Suprapubic skin (tissue), 4 donors: ENCODE results near the gene RAPGEF4. TPM values are rescaled to one million over a fixed set of nuclear protein-coding genes. Genes with fewer than 3 reads are reported as not detected.

ENCODE experiments used
- DNase-seq, 2 donors: peaks; one replicate each; pipeline ENCODE4 v3.0.0-alpha.2; 2019; ENCODE audit warnings: low spot score in 2 of 2
- H3K27ac ChIP-seq: fragments of 200-600 bp; sonication (generic); one replicate; pipeline ENCODE4 v1.5.1; 2019
- H3K27me3 ChIP-seq: fragments of 200-600 bp; sonication (generic); one replicate; pipeline ENCODE4 v1.5.1; 2019
- H3K36me3 ChIP-seq: fragments of 200-600 bp; sonication (generic); one replicate; pipeline ENCODE4 v1.5.1; 2019
- H3K4me1 ChIP-seq: fragments of 200-600 bp; sonication (generic); one replicate; pipeline ENCODE4 v1.5.1; 2019
- H3K4me3 ChIP-seq: fragments of 200-600 bp; sonication (generic); one replicate; pipeline ENCODE4 v1.5.1; 2019; ENCODE audit warnings: mild to moderate bottlenecking
- H3K9me3 ChIP-seq: fragments of 200-600 bp; sonication (generic); one replicate; pipeline ENCODE4 v1.5.1; 2019
- EP300 ChIP-seq: sonication (generic); formaldehyde crosslinking; IDR thresholded peaks from one replicate; pipeline ENCODE4 v1.6.1; 2017; ENCODE audit warnings: antibody characterized with exemption
- POLR2A ChIP-seq, 2 donors: fragments of 450-650 bp; IDR thresholded peaks; one replicate each; pipeline ENCODE4 v1.6.1; 2017; ENCODE audit warnings: antibody characterized with exemption in 2 of 2, mild to moderate bottlenecking in 2 of 2, moderate library complexity in 2 of 2
- POLR2AphosphoS5 ChIP-seq, 3 donors: sonication (generic); formaldehyde crosslinking; IDR thresholded peaks; one replicate each; pipeline ENCODE4 v1.6.1; 2017; ENCODE audit warnings: antibody characterized with exemption in 3 of 3
- WGBS: methylation state at CpG from one replicate; pipeline ENCODE4 v1.1.5; 2018; 5-methylcytosine and 5-hydroxymethylcytosine counted together
- total RNA-seq, 4 donors: library from RNA; depleted of rRNA; stranded (reverse); fragments of >200 nt; gene quantifications; one replicate each; pipeline ENCODE4 v1.1.0, GENCODE V29; 2016
- TF ChIP-seq, protein P1 (sequence below), 2 donors: fragments of 200-600 bp in 1 of 2; fragments of 450-650 bp in 1 of 2; sonication (generic) in 1 of 2; IDR thresholded peaks; one replicate each; pipeline ENCODE4 v1.5.1; 2016 to 2019; ENCODE audit warnings: antibody characterized with exemption in 2 of 2, mild to moderate bottlenecking in 1 of 2, moderate library complexity in 1 of 2

The RAPGEF4 gene
- total RNA-seq, 4 donors from 2014 or later, result 19.9 to 49.5 (median 27.5) TPM

- Histone ChIP-seq H3K9me3 (no peaks in the 10 kb centered on the region), H3K4me3 (no peak overlapping the region), H3K4me1 (peaks cover under 1% of the 10 kb centered on the region), H3K36me3 (no peaks in the 10 kb centered on the region), H3K27ac (no peak overlapping the region), H3K27me3 (no peaks in the 10 kb centered on the region)
- 91% methylated on average over 7 of the region's 7 CpGs for WGBS
- TF ChIP-seq, protein P1, sequence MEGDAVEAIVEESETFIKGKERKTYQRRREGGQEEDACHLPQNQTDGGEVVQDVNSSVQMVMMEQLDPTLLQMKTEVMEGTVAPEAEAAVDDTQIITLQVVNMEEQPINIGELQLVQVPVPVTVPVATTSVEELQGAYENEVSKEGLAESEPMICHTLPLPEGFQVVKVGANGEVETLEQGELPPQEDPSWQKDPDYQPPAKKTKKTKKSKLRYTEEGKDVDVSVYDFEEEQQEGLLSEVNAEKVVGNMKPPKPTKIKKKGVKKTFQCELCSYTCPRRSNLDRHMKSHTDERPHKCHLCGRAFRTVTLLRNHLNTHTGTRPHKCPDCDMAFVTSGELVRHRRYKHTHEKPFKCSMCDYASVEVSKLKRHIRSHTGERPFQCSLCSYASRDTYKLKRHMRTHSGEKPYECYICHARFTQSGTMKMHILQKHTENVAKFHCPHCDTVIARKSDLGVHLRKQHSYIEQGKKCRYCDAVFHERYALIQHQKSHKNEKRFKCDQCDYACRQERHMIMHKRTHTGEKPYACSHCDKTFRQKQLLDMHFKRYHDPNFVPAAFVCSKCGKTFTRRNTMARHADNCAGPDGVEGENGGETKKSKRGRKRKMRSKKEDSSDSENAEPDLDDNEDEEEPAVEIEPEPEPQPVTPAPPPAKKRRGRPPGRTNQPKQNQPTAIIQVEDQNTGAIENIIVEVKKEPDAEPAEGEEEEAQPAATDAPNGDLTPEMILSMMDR (IDR thresholded peaks at IDR 0.05), result no peak
- TF ChIP-seq POLR2A (IDR thresholded peaks at IDR 0.05) (no peak), EP300 (no peak), POLR2AphosphoS5 (IDR thresholded peaks at IDR 0.05) (no peak)
- DNase-seq, result no peak
Measured at GRCh38 chr2:172812158-172812744, 76.6 kb downstream of the RAPGEF4 start.

DNA sequence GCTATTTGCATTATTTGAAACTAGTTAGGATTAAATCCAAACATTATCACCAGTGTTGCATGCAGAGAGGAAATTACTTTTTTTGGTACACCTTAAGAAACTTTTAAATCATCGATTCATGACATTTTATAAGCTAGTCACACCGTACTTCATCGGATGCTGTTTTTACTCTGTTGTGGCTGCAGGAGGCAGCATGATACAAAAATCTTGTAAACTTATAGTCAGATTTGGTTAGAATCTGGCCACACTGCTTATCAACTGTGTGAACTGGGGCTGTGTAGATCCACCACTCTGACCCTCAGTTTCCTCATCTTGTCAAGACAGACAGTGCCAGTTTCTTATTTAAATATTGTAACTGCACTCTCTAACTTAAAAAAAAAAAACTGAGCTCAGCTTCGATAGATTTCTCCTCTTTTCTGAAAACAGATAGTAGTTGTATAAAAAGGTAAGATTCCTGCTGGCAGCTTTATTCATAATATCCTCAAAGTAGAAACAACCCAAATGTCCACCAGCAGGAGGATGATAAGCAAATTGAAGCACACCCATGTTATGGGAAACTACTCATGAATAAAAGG lies 77.8 kb downstream of the RAPGEF4 start:
- no peak for DNase-seq
- Histone ChIP-seq H3K36me3 (no peaks in the 10 kb centered on the region), H3K27ac (no peak overlapping the region), H3K4me3 (no peak overlapping the region), H3K9me3 (no peaks in the 10 kb centered on the region), H3K4me1 (no peaks in the 10 kb centered on the region), H3K27me3 (no peaks in the 10 kb centered on the region)
- TF ChIP-seq, protein P1 (IDR thresholded peaks at IDR 0.05), result peak; percentile 27 to 36
- no peak for TF ChIP-seq POLR2AphosphoS5 (IDR thresholded peaks at IDR 0.05)
- WGBS, result 38% methylated on average over 4 of the region's 4 CpGs

GRCh38 chr2:172817411-172817810 lies 81.8 kb downstream of the RAPGEF4 start:
- Histone ChIP-seq H3K4me1 (no peaks in the 10 kb centered on the region), H3K36me3 (no peaks in the 10 kb centered on the region), H3K9me3 (no peaks in the 10 kb centered on the region), H3K27me3 (no peaks in the 10 kb centered on the region), H3K4me3 (no peak overlapping the region), H3K27ac (no peak overlapping the region)
- WGBS, result 20% methylated on average over 1 of the region's 1 CpG
- no peak for DNase-seq
- no peak for TF ChIP-seq EP300
- TF ChIP-seq POLR2A (IDR thresholded peaks at IDR 0.05), result no peak
- TF ChIP-seq, protein P1 (IDR thresholded peaks at IDR 0.05), result no peak
- no peak for TF ChIP-seq POLR2AphosphoS5 (IDR thresholded peaks at IDR 0.05)

DNA sequence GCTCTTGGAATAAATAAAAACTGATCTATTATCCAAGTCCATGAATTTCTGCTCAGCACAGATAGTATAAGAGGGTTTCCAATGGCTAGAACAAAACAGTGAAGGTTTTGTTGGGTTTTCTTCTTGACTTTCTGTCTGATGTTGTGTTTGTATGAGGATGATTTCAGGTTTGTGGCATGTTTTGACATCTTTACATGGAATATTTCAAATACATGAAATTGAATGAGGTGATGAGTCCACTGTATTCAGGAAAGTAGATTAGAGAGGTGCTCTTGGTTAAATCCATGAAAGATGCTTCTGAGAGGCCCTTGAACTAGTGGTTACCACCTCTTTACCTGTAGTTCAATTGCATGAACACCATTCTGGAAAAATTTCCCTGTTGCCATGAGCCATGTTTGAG lies 84.3 kb downstream of the RAPGEF4 start:
- DNase-seq, result no peak
- no peaks in the 10 kb centered on the region for H3K36me3 ChIP-seq
- H3K9me3 ChIP-seq, result no peaks in the 10 kb centered on the region
- no peak overlapping the region for H3K4me3 ChIP-seq
- H3K27ac ChIP-seq, result no peak overlapping the region
- H3K4me1 ChIP-seq, result no peaks in the 10 kb centered on the region
- TF ChIP-seq POLR2A (IDR thresholded peaks at IDR 0.05) (no peak), POLR2AphosphoS5 (IDR thresholded peaks at IDR 0.05) (no peak), EP300 (no peak)
- TF ChIP-seq, protein P1 (IDR thresholded peaks at IDR 0.05), result no peak
- no peaks in the 10 kb centered on the region for H3K27me3 ChIP-seq

- Histone ChIP-seq H3K27me3 (no peaks in the 10 kb centered on the region), H3K36me3 (no peaks in the 10 kb centered on the region), H3K9me3 (no peaks in the 10 kb centered on the region), H3K27ac (no peak overlapping the region), H3K4me1 (no peaks in the 10 kb centered on the region), H3K4me3 (peak overlapping the region; percentile 2)
- WGBS, result 74% methylated on average over 7 of the region's 7 CpGs
- no peak for DNase-seq
- TF ChIP-seq, protein P1 (IDR thresholded peaks at IDR 0.05), result no peak
- no peak for TF ChIP-seq POLR2A (IDR thresholded peaks at IDR 0.05)
- TF ChIP-seq POLR2AphosphoS5 (IDR thresholded peaks at IDR 0.05), result no peak
- no peak for TF ChIP-seq EP300
Measured at GRCh38 chr2:172821370-172822338, 86.0 kb downstream of the RAPGEF4 start.
